Astrocyte (in vitro differentiated cells and primary cell): ENCODE results near the gene NIPBL.

Experiments
- CTCF ChIP-seq: IDR thresholded peaks from 2 replicates; pipeline ENCODE4 v1.5.1; 2011; ENCODE audit warnings: low read depth, mild to moderate bottlenecking, inconsistent platforms, low read length, moderate library complexity; ENCODE audit not compliant: insufficient read depth
- EZH2 ChIP-seq: IDR thresholded peaks from 2 replicates; pipeline ENCODE4 v1.6.1; 2012; ENCODE audit warnings: mild to moderate bottlenecking, low read length, inconsistent platforms; ENCODE audit not compliant: insufficient read depth

- TF ChIP-seq CTCF (no peak), EZH2 (no peak)
Measured at GRCh38 chr5:37086466-37087173, 210.1 kb downstream of the NIPBL start.
